ENCODE results near the gene CAPG.
"Not testable (repeated sequence)": the region's sequence is repeated elsewhere in the genome, so short reads cannot be mapped to it uniquely, and the experiment has no call there.

Gene CAPG

GRCh38 chr2:85419009-85419675 lies 9.0 kb upstream of the CAPG start:
- peak; percentile 37 for DNase-seq

GRCh38 chr2:85418132-85419008 lies 8.2 kb upstream of the CAPG start, which contains the start of gene SH2D6:
Gene SH2D6 (plus strand): TSS chr2:85418714. CDS start chr2:85429466, 10,752 bp downstream.
- peak; percentile 92 for DNase-seq

GRCh38 chr2:85415980-85416650 lies 5.9 kb upstream of the CAPG start:
- no peak for DNase-seq

- peak; percentile 55 for DNase-seq
Observed at GRCh38 chr2:85414761-85415553, 4.8 kb upstream of the CAPG start.

- not testable (repeated sequence) for DNase-seq
Observed at GRCh38 chr2:85414421-85414759, 4.2 kb upstream of the CAPG start.

- no peak for DNase-seq
Observed at GRCh38 chr2:85413592-85414420, 3.6 kb upstream of the CAPG start.

- no peak for DNase-seq
Observed at GRCh38 chr2:85411405-85411748, 1.2 kb upstream of the CAPG start.

GRCh38 chr2:85410584-85411404 lies 628 bp upstream of the CAPG start:
- no peak for DNase-seq

- no peak for DNase-seq
Observed at GRCh38 chr2:85405201-85406059, 4.7 kb downstream of the CAPG start.

GRCh38 chr2:85401844-85402243 lies 8.3 kb downstream of the CAPG start:
- peak; percentile 17 for DNase-seq

GRCh38 chr2:85401464-85401805 lies 8.7 kb downstream of the CAPG start:
- no peak for DNase-seq

- no peak for DNase-seq
Observed at GRCh38 chr2:85400541-85401463, 9.4 kb downstream of the CAPG start.

GRCh38 chr2:85400023-85400422 lies 10.1 kb downstream of the CAPG start:
- no peak for DNase-seq

- no peak for DNase-seq
Observed at GRCh38 chr2:85399183-85399455, 11.0 kb downstream of the CAPG start.

- no peak for DNase-seq
Observed at GRCh38 chr2:85398426-85399182, 11.6 kb downstream of the CAPG start.

GRCh38 chr2:85397925-85398331 lies 12.2 kb downstream of the CAPG start:
- DNase-seq, result no peak

- peak; percentile 4 for DNase-seq
Observed at GRCh38 chr2:85396531-85397470, 13.4 kb downstream of the CAPG start.

Data from OCI-M1 (cell line).